Panc1 (cell line): ENCODE results near the gene FKBP10. TPM values are rescaled to one million over a fixed set of nuclear protein-coding genes. Genes with fewer than 3 reads are reported as not detected.

Experiments used
- ATAC-seq: fragments of 200-7000 bp; cut with Tn5 transposase; 2 replicates; pipeline ENCODE4 v1.9.1; 2020; ENCODE audit warnings: mild to moderate bottlenecking, moderate library complexity
- BruUV-seq: library from RNA; stranded (reverse); fragments of 400-500 nt; replicated peaks from 2 replicates; lab custom pipeline; 2021; lab: Mats Ljungman, UMichigan
- CTCF ChIA-PET: fragments of 300-600 bp; sonication (Branson Sonifier 250); formaldehyde crosslinking; loops from one replicate; lab custom pipeline; 2022; ENCODE audit warnings: antibody characterized with exemption; lab: Charles Lee
- POLR2A ChIA-PET: fragments of 300-600 bp; sonication (Branson Sonifier 250); formaldehyde crosslinking; loops from one replicate; lab custom pipeline; 2022; ENCODE audit warnings: antibody characterized with exemption; lab: Charles Lee
- DNase-seq: peaks from one replicate; pipeline ENCODE4 v3.0.0-alpha.2; 2010; ENCODE audit warnings: low read depth, low spot score
- H3K27ac ChIP-seq: 2 replicates; pipeline ENCODE4 v1.5.1; 2011; ENCODE audit warnings: mild to moderate bottlenecking, low read length, inconsistent platforms
- H3K27me3 ChIP-seq: fragments of 200-500 bp; sonication (Bioruptor generic); 2 replicates; pipeline ENCODE4 v1.6.0; 2014; ENCODE audit warnings: low read length, inconsistent platforms; ENCODE audit not compliant: control insufficient read depth, insufficient read depth
- H3K36me3 ChIP-seq: fragments of 200-500 bp; sonication (Bioruptor generic); 2 replicates; pipeline ENCODE4 v1.5.1; 2014; ENCODE audit warnings: inconsistent platforms, mild to moderate bottlenecking, low read length, moderate library complexity; ENCODE audit not compliant: control insufficient read depth, insufficient read depth
- H3K4me1 ChIP-seq: 2 replicates; pipeline ENCODE4 v1.5.1; 2011; ENCODE audit warnings: inconsistent platforms, mild to moderate bottlenecking, low read length, moderate library complexity; ENCODE audit not compliant: control insufficient read depth, insufficient read depth
- H3K4me3 ChIP-seq, 2 experiments: 2 replicates each; pipeline ENCODE4 v1.5.1; 2011 to 2012; ENCODE audit warnings: low read depth in 2 of 2, low read length in 2 of 2, mild to moderate bottlenecking in 2 of 2, inconsistent platforms in 1 of 2, moderate library complexity in 1 of 2
- H3K9me3 ChIP-seq: fragments of 200-500 bp; sonication (Bioruptor generic); 2 replicates; pipeline ENCODE4 v1.5.1; 2014; ENCODE audit warnings: low read depth, mild to moderate bottlenecking, inconsistent platforms, low read length, moderate library complexity; ENCODE audit not compliant: control insufficient read depth, insufficient read depth
- CTCF ChIP-seq: fragments of 450-650 bp; IDR thresholded peaks from 2 replicates; pipeline ENCODE4 v1.5.1; 2017; ENCODE audit warnings: mild to moderate bottlenecking
- POLR2AphosphoS5 ChIP-seq: IDR thresholded peaks from 2 replicates; pipeline ENCODE4 v1.6.1; 2012; ENCODE audit warnings: mild to moderate bottlenecking, low read depth, low read length, moderate library complexity
- REST ChIP-seq, 2 experiments: IDR thresholded peaks; 2 replicates each; pipeline ENCODE4 v1.6.1; 2011 to 2012; ENCODE audit warnings: low read depth in 2 of 2, control low read depth in 1 of 2, low read length in 1 of 2, mild to moderate bottlenecking in 1 of 2, moderate library complexity in 1 of 2; ENCODE audit not compliant: insufficient read depth in 1 of 2
- SIN3A ChIP-seq: IDR thresholded peaks from 2 replicates; pipeline ENCODE4 v1.6.1; 2012; ENCODE audit warnings: low read depth, mild to moderate bottlenecking, low read length, moderate library complexity, borderline replicate concordance; ENCODE audit not compliant: insufficient read depth
- TCF7L2 ChIP-seq: IDR thresholded peaks from 2 replicates; pipeline ENCODE4 v1.6.1; 2011; ENCODE audit warnings: mild to moderate bottlenecking, low read depth, low read length, inconsistent platforms
- in situ Hi-C: cut with HindIII; loops from 2 replicates; pipeline ENCODE4 v1.10.0; 2016; ENCODE audit warnings: low sequenced_read_pairs, low pct_unique_long_range_greater_than_20kb
- intact Hi-C: fragments of 100-400 bp; cut with micrococcal nuclease; formaldehyde crosslinking; loops from one replicate; pipeline ENCODE4 v1.10.0; 2022; ENCODE audit not compliant: unreplicated experiment
- total RNA-seq: library from RNA; stranded (reverse); gene quantifications from one replicate; pipeline ENCODE4 v1.2.1, GENCODE V29; 2021; ENCODE audit not compliant: unreplicated experiment

Gene FKBP10
- total RNA-seq, 1 experiment from 2014 or later: 190 TPM

GRCh38 chr17:41777157-41777573 lies 35.6 kb upstream of the FKBP10 start:
- Histone ChIP-seq H3K4me1 (peaks cover 69% of the 10 kb centered on the region), H3K9me3 (no peaks in the 10 kb centered on the region), H3K4me3 (peak overlapping the region in 1 of 2 experiments; percentile 1; a peak in 1 of 4 replicates), H3K27ac (peak overlapping the region; percentile 94), H3K27me3 (no peaks in the 10 kb centered on the region), H3K36me3 (no peaks in the 10 kb centered on the region)
- ATAC-seq: peak; percentile 80
- in situ Hi-C loops (no loop called here), intact Hi-C loops (no loop called here)
- DNase-seq: no peak
- POLR2A ChIA-PET: interaction anchor here (0.7 to 1.9 kb wide), 3 partner anchors 9 to 27 kb away, joined by 3 to 14 read pairs (median 4); partner anchors contain the start of gene JUP
- BruUV-seq: no TSS peak
- CTCF ChIA-PET: interaction anchor here (0.5 to 1.9 kb wide), 5 partner anchors 9 to 315 kb away, joined by 3 to 26 read pairs (median 4); partner anchors contain the start of gene JUP
- TF ChIP-seq TCF7L2 (no peak), CTCF (no peak), REST (IDR thresholded peaks at IDR 0.05; ENCODE audit: insufficient read depth in 1 of 2, low read depth in 2 of 2, low read length in 1 of 2) (no peak), POLR2AphosphoS5 (no peak), SIN3A (no peak)

GRCh38 chr17:41777574-41778188 lies 35.1 kb upstream of the FKBP10 start:
- ATAC-seq: peak; percentile 87
- no peaks in the 10 kb centered on the region for H3K36me3 ChIP-seq
- ChIA-PET POLR2A (interaction anchor here (0.7 to 1.9 kb wide), 4 partner anchors 9 to 27 kb away, joined by 3 to 14 read pairs (median 4); partner anchors contain the start of gene JUP), CTCF (interaction anchor here (0.6 to 1.9 kb wide), 5 partner anchors 8 to 314 kb away, joined by 3 to 26 read pairs (median 6); partner anchors contain the start of gene JUP)
- H3K9me3 ChIP-seq: no peaks in the 10 kb centered on the region
- in situ Hi-C loops: no loop called here
- H3K27ac ChIP-seq: peak overlapping the region; percentile 94
- peak; percentile 69 for DNase-seq
- H3K27me3 ChIP-seq: no peaks in the 10 kb centered on the region
- H3K4me3 ChIP-seq: peak overlapping the region; percentile 1 to 17; a peak in 2 of 4 replicates
- peak; percentile 83 for TF ChIP-seq TCF7L2
- peak; percentile 79 for TF ChIP-seq POLR2AphosphoS5
- no peak; a peak in 1 of 4 replicates for TF ChIP-seq REST (IDR thresholded peaks at IDR 0.05; ENCODE audit: insufficient read depth in 1 of 2, low read depth in 2 of 2, low read length in 1 of 2)
- TF ChIP-seq CTCF: no peak
- TF ChIP-seq SIN3A: no peak; the same call in 1 of the 2 replicates
- peaks cover 72% of the 10 kb centered on the region for H3K4me1 ChIP-seq
- intact Hi-C loops: loop anchor here (2.0 kb wide), 1 partner anchor 23 kb away; no protein-coding TSS in a partner anchor
- no TSS peak for BruUV-seq
